Measurements from ENCODE around the gene SPEF1.
"Not testable (repeated sequence)": the region's sequence is repeated elsewhere in the genome, so short reads cannot be mapped to it uniquely, and the experiment has no call there.

SPEF1 gene

DNA sequence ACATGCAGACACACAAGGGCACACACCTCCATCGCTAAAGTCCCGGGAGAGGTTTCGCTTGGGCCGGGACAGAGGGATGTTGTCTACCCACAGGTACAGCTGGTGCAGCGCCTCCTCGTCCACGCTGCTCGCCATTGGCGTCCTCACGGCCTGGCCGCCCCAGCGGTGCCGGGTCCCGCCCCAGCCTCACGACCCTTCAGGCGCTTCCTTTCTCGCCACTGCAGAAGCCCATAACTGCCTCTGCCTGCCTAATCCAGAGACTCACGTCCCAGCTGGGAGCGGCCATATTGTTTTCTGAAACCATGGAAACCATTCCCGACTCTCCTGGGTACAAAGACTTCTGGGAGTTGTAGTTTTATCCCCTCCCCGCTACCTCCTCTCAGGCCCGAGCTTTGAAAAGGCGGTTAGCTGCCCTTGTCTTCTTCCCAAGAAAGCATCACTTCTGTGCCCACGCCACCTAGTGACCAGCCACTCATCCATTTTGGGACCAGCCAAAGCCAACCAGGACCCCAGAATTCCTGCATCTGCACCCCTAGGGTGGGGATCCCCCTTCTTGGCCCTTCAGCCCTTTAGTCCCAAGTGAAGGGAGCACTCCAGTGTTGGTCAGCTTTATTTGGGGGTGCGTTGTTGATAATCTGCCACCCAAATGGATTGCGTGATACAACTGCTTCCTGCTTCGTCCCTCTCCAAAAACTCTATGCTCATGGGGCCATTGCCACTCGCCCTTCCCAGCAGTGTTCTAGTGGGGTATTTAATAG is at the start of gene SPEF1:
Gene SPEF1 (minus strand): TSS at position 296 of the 758 bp plus-strand sequence. CDS start 161 bp downstream, at position 135.
- H3K9me3 Mint-ChIP-seq, result no peaks in the 10 kb centered on the region
- peaks cover 43% of the 10 kb centered on the region for H3K4me1 Mint-ChIP-seq
- peak; percentile 71 for ATAC-seq (ENCODE audit: low read depth)
- DNase-seq (ENCODE audit: low spot score in 2 of 2), result peak in 1 of 2 donors; percentile 41
- H3K27ac Mint-ChIP-seq, result peak within 1 kb of the TSS; percentile 78
- H3K27me3 Mint-ChIP-seq, result peaks cover 8% of the 10 kb centered on the region
- peak within 1 kb of the TSS; percentile 83 for H3K4me3 Mint-ChIP-seq
- H3K36me3 Mint-ChIP-seq, result peaks cover 4% of the 10 kb centered on the region

GRCh38 chr20:3829891-3830290 is 48.6 kb upstream of the SPEF1 start:
- H3K4me3 Mint-ChIP-seq; ATAC-seq (ENCODE audit: low read depth); H3K27me3 Mint-ChIP-seq; H3K27ac Mint-ChIP-seq; DNase-seq (ENCODE audit: low spot score in 2 of 2); H3K36me3 Mint-ChIP-seq; H3K9me3 Mint-ChIP-seq: not testable (repeated sequence)
- H3K4me1 Mint-ChIP-seq, result peaks cover 11% of the 10 kb centered on the region

DNA sequence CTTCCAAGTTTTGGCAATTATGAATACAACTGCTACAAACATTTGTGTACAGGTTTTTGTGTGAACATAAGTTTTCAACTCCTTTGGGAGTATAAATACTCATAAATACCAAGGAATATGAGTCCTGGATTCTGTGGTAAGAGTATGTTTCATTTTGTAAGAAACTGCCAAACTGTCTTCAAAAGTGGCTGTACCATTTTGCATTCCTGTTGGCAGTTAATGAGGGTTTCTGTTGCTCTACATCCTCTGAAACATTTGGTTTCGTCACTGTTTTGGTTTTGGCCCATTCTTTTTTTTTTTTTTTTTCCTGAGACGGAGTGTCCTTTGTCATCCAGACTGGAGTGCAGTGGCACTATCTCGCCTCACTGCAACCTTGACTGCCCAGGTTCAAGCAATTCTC is 47.5 kb upstream of the SPEF1 start:
- no peak for DNase-seq (ENCODE audit: low spot score in 2 of 2)
- H3K4me1 Mint-ChIP-seq, result peaks cover 10% of the 10 kb centered on the region
- H3K4me3 Mint-ChIP-seq, result no peak overlapping the region
- peaks cover 5% of the 10 kb centered on the region for H3K36me3 Mint-ChIP-seq
- ATAC-seq (ENCODE audit: low read depth), result no peak
- H3K27ac Mint-ChIP-seq, result no peak overlapping the region
- no peaks in the 10 kb centered on the region for H3K27me3 Mint-ChIP-seq
- H3K9me3 Mint-ChIP-seq, result no peaks in the 10 kb centered on the region

- Mint-ChIP-seq H3K4me3 (no peak overlapping the region), H3K27me3 (no peaks in the 10 kb centered on the region), H3K36me3 (peaks cover 6% of the 10 kb centered on the region), H3K4me1 (peaks cover 8% of the 10 kb centered on the region), H3K27ac (peak overlapping the region; percentile 50), H3K9me3 (no peaks in the 10 kb centered on the region)
- ATAC-seq (ENCODE audit: low read depth) (no peak), DNase-seq (ENCODE audit: low spot score in 2 of 2) (no peak)
These were observed 45.2 kb upstream of the SPEF1 start for GRCh38 chr20:3826420-3826819.

GRCh38 chr20:3825526-3825925 is 44.3 kb upstream of the SPEF1 start:
- H3K36me3 Mint-ChIP-seq, result peaks cover 6% of the 10 kb centered on the region
- no peak overlapping the region for H3K4me3 Mint-ChIP-seq
- H3K4me1 Mint-ChIP-seq, result peaks cover 11% of the 10 kb centered on the region
- ATAC-seq (ENCODE audit: low read depth) (no peak), DNase-seq (ENCODE audit: low spot score in 2 of 2) (no peak)
- H3K9me3 Mint-ChIP-seq, result no peaks in the 10 kb centered on the region
- no peak overlapping the region for H3K27ac Mint-ChIP-seq
- no peaks in the 10 kb centered on the region for H3K27me3 Mint-ChIP-seq

DNA sequence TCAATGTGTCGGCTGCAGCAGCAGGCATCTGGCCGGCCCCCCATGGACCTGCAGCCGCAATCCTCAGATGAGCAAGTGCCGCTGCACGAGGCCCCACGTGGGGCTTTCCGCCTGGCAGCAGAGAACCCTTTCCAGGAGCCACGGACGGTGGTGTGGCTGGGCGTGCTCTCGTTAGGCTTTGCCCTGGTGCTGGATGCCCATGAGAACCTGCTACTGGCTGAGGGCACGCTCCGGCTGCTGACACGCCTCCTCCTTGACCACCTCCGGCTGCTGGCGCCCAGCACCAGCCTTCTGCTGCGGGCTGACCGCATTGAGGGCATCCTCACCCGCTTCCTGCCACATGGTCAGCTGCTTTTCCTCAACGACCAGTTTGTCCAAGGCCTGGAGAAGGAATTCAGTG is 42.6 kb upstream of the SPEF1 start:
- H3K36me3 Mint-ChIP-seq, result peaks cover 6% of the 10 kb centered on the region
- H3K4me1 Mint-ChIP-seq, result peaks cover 11% of the 10 kb centered on the region
- DNase-seq (ENCODE audit: low spot score in 2 of 2) (no peak), ATAC-seq (ENCODE audit: low read depth) (no peak)
- no peaks in the 10 kb centered on the region for H3K9me3 Mint-ChIP-seq
- H3K4me3 Mint-ChIP-seq, result no peak overlapping the region
- no peak overlapping the region for H3K27ac Mint-ChIP-seq
- no peaks in the 10 kb centered on the region for H3K27me3 Mint-ChIP-seq

DNA sequence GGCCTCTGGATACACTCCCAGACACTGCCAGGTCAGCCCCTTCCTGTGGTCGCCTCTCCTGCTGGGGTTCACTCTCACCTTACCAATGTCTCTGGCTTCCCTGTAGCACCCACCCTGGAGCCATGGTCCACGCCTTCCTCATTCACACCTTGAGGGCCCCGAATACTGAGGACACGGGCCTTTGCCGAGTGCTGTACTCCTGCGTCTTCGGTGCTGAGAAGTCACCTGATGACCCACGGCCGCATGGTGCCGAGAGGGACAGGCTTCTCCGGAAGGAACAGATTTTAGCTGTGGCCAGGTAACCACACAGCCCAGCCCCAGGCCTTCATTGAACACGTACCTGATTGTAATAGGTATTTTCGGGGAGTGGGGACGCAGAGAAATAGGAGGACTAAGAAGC is 40.7 kb upstream of the SPEF1 start:
- no peak for DNase-seq (ENCODE audit: low spot score in 2 of 2)
- Mint-ChIP-seq H3K9me3 (no peaks in the 10 kb centered on the region), H3K4me3 (peak overlapping the region; percentile 88), H3K4me1 (peaks cover 11% of the 10 kb centered on the region), H3K27me3 (no peaks in the 10 kb centered on the region), H3K27ac (peak overlapping the region; percentile 95), H3K36me3 (peaks cover 6% of the 10 kb centered on the region)
- no peak for ATAC-seq (ENCODE audit: low read depth)

DNA sequence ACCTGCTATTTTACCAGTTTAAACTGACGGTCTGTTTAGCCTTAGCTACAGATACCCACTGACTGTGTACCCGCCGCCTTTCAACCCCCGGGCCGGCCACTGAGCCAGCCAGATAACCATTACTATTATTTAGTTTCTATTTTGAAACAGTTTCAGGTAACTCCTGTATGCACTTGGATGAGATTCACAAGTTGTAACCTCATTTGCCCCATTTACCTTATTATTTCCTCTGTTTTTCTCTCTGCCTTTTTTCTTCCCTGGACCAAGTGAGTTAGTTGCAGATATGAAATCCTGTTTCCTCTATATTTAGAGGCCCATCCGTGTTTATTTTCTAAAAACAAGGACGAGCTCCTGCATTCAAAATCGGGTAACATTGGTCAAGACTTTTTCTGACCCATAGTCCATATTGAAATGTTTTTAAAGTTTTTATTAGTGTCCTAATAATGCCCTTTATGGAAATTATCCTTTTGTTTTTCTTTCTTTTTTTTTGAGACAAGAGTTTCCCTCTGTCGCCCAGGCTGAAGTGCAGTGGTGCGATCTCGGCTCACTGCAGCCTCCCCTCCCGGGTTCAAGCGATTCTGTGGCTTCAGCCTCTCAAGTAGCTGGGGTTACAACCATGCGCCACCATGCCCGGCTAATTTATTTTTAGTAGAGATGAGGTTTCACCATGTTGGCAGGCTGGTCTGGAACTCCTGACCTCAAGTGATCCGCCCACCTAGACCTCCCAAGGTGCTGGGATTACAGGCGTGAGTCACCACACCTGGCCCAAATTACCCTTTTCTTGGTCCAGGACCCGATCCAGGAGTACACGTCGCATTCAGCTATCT is 39.9 kb upstream of the SPEF1 start:
- Mint-ChIP-seq H3K4me3 (peak overlapping the region; percentile 88), H3K27me3 (peaks cover 2% of the 10 kb centered on the region), H3K27ac (peak overlapping the region; percentile 95), H3K9me3 (no peaks in the 10 kb centered on the region), H3K36me3 (peaks cover 6% of the 10 kb centered on the region), H3K4me1 (peaks cover 4% of the 10 kb centered on the region)
- ATAC-seq (ENCODE audit: low read depth) (no peak), DNase-seq (ENCODE audit: low spot score in 2 of 2) (no peak)

DNA sequence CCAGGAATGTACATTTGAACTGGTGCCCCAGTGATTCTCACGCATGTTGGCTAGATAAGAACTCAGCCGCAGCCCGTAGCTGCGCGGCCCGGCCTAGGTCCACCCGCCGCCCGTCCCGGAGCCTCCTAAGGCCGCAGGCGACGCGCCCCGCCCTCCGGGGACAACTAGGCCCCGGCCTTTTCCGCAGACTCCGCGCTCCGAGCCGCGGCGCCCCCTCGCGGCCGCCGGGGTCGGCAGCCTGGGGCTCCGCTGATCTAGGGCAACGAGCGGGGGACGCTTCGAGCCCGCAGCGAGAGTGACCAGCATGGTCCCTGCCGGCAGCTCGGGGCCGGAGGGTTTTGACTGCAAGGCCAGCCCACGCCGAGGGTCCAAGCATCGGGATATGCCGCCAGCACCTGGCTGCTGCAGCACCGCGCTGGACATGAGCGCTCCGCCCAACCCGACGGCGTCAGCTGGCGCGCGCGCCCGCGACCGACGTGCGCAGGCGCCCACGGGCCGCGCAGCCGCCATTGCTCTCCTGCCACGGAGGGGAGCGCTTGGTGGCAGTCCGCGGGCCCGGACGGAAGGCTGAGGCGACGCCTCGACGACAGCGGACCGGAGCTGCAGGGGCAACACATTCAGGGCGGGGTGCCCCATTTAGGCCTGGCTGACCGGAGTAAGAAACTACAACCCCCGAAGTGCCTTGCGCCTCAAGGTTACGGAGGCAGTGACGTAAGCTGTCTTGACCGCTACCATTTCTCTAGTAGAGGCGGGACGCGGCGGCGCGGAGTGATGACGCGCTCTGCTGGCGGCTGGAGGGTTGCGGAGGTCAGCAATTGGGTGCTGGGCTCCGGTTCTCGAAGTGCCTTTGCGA is 39.0 kb upstream of the SPEF1 start, which contains the start of gene AP5S1:
Gene AP5S1 (plus strand): TSS at position 500 of the 853 bp plus-strand sequence. CDS start 1,571 bp downstream, outside the sequence.
- H3K36me3 Mint-ChIP-seq, result peaks cover 5% of the 10 kb centered on the region
- H3K9me3 Mint-ChIP-seq, result no peaks in the 10 kb centered on the region
- H3K4me1 Mint-ChIP-seq, result peaks cover 5% of the 10 kb centered on the region
- peak; percentile 82 for ATAC-seq (ENCODE audit: low read depth)
- H3K27ac Mint-ChIP-seq, result peak within 1 kb of the TSS; percentile 95
- peaks cover 3% of the 10 kb centered on the region for H3K27me3 Mint-ChIP-seq
- peak within 1 kb of the TSS; percentile 88 for H3K4me3 Mint-ChIP-seq
- peak; percentile 92 to 97 for DNase-seq (ENCODE audit: low spot score in 2 of 2)

DNA sequence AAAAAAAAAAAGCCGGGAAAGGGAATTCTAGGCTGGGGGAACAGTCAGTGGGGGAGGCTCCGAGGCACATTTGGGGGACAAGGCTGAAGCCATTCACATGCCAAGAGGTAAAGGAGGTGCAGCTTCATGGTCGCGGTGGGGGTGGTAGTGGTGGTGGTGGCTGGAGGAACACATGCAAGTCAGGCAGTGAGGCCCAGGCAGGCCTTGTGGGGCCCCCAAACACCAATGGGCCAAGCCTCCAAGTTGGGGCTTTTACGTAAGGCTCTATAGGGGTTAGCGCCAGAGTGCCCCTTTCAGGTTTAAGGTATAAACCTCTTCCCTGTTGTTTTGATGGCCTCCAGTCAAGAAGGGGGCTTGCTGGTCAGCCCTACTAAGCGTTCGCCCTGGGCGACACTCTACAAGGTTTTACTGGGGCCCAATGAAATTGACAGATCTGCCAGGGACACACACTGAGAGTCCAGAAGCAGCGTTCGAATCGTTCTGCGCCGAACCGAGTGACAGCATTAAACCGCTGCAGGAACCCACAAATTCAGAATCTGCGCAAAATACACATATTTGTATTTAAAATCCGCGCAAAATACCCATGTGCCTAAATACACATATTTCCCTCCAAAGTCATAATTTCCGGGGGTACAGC is 38.3 kb upstream of the SPEF1 start:
- Mint-ChIP-seq H3K4me3 (peak overlapping the region; percentile 88), H3K9me3 (no peaks in the 10 kb centered on the region), H3K27me3 (peaks cover 4% of the 10 kb centered on the region), H3K36me3 (peaks cover 3% of the 10 kb centered on the region), H3K27ac (peak overlapping the region; percentile 95), H3K4me1 (peaks cover 5% of the 10 kb centered on the region)
- DNase-seq (ENCODE audit: low spot score in 2 of 2), result no peak
- no peak for ATAC-seq (ENCODE audit: low read depth)

DNA sequence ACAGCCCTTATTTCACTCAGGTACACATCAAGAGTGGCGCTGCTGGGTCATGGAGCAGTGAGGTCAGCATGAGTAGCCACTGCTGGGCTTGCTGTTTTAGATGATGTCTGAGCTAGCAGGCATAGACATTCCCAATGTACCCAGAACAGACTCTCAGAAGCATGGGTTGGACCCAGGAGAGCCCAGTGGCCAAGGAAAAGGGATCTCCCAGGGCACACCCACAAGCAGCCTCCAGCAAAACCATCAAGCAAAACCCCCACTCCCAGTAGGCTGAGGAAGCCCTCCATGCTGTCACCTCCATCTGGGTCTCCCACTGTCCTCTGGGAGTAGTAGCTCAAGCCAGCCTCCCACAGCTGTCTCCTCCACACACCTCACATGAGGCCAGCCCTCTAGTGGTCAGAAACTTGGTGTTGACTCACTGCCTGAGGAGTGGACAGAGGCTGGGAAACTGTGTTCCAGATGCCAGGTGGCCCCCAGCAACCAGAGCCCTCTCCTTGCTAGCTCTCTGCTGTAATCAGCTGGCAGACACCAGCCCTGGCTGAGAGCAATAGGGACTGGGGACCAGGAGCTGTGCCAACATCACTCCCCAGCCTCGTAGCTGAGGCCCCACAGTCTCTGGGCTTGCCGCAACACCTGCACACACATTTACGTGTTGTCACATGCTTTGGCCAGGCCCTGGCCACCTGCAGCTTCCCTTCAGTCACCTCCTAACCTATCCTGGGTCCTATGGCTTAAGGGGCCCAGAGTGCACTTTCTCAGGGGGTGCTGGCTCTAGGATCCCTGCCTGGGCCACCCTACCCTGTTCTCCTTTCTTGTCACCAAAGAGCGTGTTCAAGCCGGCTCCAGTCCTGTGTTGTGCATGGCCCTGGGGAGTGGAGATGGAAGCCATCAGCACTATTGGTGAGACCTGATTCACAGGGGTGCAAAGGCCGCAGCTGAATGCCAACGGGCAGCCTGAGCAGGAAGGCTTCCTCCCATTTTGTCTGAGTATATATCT is 37.2 kb upstream of the SPEF1 start:
- DNase-seq (ENCODE audit: low spot score in 2 of 2) (no peak), ATAC-seq (ENCODE audit: low read depth) (no peak)
- Mint-ChIP-seq H3K4me3 (no peak overlapping the region), H3K4me1 (peaks cover 5% of the 10 kb centered on the region), H3K9me3 (no peaks in the 10 kb centered on the region), H3K27ac (peak overlapping the region; percentile 45), H3K27me3 (peaks cover 4% of the 10 kb centered on the region), H3K36me3 (peaks cover 2% of the 10 kb centered on the region)

GRCh38 chr20:3815703-3816315 is 34.6 kb upstream of the SPEF1 start:
- no peaks in the 10 kb centered on the region for H3K36me3 Mint-ChIP-seq
- H3K4me1 Mint-ChIP-seq, result peaks cover 14% of the 10 kb centered on the region
- no peak overlapping the region for H3K4me3 Mint-ChIP-seq
- H3K27me3 Mint-ChIP-seq, result peaks cover 4% of the 10 kb centered on the region
- no peak for ATAC-seq (ENCODE audit: low read depth)
- no peak overlapping the region for H3K27ac Mint-ChIP-seq
- DNase-seq (ENCODE audit: low spot score in 2 of 2), result no peak
- no peaks in the 10 kb centered on the region for H3K9me3 Mint-ChIP-seq

All from memory B cell (primary cell).